Activated effector memory CD4-positive, alpha-beta T cell treated with anti-CD3 and anti-CD28 coated beads, Interleukin-2, amount 50 U/mL, for 16 hours (primary cell): Measurements from ENCODE around the gene NCKAP5.
"Not testable (repeated sequence)": the region's sequence is repeated elsewhere in the genome, so short reads cannot be mapped to it uniquely, and the experiment has no call there.

Source experiments
- DNase-seq: peaks from one replicate; pipeline ENCODE4 v3.0.0-alpha.2; 2020

The NCKAP5 gene

DNA sequence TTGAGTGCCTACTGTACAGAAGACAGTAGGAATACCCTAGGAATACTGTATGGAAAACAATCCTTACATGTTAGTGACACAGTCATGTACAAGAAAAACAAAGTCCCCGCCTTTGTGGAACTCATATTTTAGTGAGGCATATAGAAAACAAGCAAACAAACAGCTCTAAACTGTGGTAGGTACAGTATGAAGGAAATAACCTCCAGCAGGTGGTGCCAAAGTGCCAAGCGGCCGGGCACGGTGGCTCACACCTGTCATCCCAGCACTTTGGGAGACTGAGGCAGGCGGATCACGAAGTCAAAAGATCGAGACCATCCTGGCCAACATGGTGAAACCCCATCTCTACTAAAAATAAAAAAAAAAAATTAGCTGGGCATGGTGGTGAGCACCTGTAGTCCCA lies 48.6 kb downstream of the NCKAP5 start:
- not testable (repeated sequence) for DNase-seq

DNA sequence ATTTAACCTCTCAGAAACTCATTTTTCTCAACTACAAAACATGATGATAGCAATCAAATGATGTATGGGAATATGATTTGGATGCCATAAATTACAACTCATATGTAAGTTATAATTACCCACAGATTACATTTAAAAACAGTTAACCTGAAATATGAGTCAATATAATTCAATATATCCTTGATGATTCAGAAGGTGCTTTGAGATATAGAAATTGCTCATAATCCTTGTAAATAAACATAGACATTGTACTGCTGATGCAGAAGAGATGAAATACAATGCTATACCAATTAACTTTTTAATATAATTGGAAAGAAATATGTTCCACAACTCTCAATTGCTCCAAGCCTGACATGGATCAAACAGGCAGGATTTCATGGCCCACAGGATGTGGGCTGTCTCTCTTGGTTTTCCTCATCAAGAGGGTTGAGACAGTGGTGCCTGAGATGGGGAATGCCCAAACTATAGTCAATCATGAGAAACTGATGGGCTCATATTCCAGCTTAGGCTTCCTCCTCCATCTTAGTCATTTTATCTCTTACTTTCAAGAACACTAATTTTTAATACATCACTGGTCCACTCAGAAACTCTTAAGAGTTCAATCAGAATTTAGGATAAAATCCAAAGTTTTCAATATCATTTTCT lies 49.4 kb downstream of the NCKAP5 start:
- no peak for DNase-seq

DNA sequence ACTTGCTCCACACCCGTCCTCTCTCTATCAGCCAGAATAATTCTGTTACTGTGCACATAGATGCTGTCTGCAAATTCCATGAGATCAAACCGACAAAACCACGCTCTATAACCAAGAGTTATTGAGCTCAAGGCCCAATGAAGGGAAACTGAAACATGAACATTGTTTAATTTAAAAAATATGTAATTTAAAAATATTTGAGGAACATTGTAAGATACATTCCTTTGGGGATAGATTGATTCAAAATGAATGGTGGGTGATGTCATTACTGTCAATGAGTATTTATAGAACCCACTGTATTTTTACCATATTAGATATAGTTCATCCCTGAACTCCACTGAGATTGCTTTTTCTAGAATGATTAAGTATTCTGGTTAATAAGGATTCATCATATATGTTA lies 50.4 kb downstream of the NCKAP5 start:
- DNase-seq = no peak

DNA sequence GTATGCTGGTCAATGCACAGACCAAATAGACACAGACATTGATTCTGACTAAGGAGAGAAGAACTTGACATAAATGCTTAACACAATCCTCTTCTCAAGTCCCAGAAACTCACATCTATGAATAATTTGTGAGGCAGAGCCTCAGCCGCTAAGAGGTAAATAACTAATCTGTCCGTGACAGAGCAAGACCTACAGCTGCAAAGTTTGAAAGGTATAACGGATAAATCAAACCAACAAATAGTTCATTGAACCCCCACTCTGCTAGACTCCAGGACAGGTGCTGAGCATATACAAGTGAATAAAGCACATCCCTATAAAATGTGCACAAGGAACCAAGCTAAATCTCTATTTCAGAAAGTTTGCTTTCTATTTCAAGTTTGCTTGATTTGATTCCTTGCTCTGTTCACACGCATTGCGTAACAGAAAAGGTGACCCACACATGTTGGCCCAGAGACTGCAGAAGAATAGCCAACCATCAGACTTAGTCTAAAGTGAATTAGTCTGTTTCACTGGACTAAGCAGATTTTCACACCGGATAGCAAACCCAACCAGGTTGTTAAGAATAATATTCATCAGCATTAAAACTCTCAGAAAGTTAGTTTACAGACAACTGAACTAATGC lies 51.7 kb downstream of the NCKAP5 start:
- no peak for DNase-seq

DNA sequence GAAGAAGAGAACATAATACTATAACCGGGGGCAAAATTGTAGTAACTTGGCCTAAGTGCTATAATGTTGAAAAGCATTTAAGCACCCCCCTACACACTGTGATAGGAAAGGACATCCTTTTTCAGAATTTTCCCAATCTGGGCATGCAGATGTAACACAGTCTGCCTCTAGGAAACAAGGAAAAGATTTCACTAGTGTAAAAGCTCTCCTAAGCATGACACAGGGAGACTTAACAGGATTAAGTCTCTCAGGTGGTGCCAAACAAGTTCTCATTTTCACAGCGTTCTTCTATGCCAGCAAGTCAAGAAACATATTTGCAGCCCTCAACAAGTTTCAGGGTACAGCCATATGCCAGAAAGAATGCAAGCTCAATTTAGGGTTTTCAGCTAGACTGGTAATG lies 53.0 kb downstream of the NCKAP5 start:
- no peak for DNase-seq

DNA sequence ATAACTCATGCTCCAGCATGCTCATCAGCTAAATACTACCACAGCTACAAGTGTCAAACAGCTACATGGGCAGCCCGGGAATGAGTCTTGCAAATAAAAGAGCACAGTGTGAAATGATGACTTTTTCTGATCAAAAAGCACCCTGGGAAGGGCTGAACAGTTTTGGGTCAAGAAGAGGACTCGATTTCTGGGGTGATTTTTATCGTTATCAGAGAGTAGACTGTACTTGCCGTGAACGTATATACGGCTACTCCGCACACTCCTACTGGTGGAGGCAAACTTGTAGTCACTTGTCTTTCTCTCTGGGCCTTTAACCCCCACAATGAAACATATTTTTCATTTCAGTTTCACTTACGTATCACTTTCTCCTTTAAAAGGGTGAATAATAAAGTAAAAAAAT lies 54.4 kb downstream of the NCKAP5 start:
- no peak for DNase-seq

DNA sequence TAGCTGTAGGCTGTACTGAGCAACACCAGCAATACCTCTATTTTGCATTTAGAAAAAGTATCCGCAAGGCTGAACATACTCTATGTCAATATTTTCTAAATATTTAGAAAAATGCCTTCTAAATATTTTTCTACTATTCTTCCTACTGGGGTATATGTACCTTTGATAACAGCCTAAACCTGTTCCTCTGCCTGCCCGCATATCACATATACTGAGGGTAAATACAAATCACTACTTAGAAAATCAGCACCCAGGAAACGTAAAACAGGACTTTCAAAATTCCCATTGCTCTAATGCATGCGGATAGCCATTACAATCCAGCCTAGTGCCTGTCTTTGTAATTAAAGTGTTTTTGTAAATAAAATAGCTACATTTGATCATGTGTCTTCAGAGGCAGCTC lies 56.1 kb downstream of the NCKAP5 start:
- no peak for DNase-seq

DNA sequence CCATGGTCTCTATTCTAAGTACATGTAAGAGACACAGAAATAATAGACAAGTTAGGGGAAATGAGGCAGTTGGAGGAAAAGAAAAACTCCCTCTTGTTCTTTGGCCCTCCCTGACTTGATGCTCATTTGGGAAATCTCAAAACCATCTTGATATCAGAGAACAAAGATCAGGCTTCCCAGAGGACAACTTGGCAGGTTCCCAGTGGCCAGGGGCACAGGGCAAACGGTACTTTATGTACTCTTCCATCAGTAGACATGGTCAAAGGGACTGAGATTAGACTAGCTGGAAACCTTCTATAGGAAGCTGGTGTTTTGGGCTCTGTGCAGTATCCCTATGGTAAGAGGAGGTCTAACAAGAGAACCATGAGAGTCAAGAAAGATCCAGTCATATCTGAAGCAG lies 56.6 kb downstream of the NCKAP5 start:
- no peak for DNase-seq

DNA sequence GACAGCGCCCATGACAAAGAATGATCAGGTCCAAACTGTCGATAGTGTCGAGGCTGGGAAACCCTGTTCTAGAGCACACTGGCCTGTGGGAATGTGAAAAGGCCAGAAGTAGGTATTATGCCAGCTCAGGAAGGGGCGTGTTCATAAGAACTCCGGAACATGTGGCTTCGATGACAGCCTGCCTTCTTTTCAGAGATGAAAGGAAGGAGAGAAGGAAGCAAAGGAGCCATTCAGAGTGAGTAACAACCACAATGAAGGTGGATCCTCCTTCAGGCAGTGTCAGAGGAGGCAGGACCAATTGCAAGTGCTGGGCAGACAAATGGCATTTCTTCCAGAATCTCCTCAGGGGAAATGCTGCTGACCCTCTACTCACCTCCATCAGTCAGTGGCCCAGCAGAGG lies 58.5 kb downstream of the NCKAP5 start:
- DNase-seq = no peak

DNA sequence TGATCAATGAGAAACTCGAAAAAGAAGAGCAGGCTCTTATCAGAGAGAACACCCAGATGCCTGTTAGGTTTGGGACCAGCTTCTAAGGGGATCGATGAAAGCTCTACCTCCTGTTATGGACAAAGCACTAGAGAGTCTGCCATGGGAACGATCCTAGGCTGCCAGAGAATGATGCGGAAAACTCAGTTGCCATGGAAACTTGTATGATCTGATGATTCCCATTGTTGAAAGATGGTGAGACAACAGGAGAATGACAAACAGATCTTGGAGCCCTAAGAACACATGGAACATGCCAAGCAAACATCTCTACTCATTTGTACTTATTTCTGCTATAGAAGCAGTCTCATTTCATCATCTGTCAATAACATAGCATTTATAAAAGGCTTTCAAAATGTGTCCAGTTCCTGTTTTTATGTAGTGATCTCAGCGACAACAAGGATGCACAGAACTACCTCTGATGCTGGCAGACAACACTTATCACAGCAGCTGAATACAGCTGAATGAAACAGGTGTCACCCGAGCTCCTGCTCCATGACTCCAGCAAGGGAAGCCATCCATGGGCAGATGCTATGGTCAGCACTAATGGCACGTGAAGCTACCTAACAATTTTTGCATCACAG lies 59.6 kb downstream of the NCKAP5 start:
- DNase-seq = no peak

DNA sequence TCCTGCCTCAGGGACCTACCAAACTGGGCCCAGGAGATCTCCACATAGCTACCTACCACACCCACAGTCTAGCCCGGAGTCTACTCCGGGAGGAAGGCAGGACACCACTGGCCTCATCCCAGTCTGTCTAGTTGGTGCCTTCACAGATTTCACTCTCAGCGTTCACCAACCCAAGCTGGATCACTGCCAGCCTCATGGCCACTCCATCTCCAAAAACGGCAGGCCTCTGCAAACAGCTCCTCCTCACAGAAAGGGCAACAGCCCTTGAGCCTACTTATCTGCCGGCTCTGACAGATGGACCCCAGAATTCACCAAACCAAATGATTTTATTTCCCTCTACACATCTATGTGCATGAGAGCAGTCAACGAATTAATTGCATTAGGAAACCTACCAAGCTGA lies 61.3 kb downstream of the NCKAP5 start:
- no peak for DNase-seq

DNA sequence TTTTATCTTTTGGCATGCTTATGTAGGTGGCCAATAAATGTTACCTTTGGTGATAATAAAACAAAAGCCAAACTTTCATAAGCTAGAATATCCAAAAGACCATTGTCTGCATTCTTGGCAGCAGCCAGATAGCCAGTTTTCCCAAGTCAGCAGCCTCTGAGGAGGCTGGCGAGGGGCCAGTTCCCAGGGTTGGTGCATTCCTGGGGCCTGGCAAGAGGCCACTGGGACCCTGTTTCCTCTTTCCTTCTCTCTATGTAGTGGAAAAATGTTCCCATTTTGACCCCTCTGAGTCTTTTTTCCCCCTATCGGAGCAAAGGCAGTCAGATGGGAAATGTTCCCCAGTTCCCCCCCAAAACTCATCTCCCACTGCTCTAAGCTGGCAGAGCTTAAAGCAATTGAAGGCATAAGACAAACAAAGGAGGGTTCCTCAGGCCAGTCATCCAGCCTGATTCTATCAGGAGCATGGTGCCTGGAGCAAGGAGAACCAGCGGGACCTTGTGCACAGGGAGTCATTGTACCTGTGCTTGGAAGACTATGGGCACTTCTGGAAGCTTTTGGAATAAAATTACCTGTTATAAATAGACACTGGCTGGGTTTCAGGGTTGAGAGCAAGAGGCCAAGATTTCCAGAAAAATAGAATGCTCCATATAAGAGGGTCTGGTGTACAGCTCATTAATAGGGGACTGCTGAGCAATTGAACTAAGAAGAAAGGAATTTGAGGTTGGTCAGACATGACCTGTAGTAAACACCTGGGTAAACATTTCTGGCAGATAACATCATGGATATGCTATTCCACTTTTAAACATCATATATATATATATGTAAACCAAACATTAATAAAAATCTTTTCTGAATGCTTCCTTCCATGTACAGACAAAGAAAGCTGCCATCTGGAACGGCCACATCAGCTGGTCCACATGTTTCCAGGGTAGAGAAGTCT lies 63.4 kb downstream of the NCKAP5 start:
- no peak for DNase-seq

DNA sequence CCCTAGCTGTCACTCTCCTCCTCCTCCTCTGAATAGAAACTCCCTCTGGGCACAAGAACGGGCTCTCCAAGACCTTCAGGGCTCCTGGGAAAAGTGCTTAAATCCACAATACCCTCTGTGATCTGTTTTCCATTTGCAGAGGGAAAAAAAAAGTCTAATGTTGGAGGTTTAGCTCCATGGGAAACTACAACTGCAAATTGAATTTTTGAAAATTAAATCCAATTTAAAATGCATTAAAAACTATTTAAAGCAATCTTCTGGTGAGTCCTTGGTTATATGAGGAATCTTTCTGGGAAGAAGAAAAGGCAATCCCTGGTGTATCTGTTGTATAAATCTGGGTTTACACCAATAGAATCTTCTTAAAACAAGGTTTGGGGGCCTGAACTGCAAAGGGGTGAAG lies 64.3 kb downstream of the NCKAP5 start:
- no peak for DNase-seq

DNA sequence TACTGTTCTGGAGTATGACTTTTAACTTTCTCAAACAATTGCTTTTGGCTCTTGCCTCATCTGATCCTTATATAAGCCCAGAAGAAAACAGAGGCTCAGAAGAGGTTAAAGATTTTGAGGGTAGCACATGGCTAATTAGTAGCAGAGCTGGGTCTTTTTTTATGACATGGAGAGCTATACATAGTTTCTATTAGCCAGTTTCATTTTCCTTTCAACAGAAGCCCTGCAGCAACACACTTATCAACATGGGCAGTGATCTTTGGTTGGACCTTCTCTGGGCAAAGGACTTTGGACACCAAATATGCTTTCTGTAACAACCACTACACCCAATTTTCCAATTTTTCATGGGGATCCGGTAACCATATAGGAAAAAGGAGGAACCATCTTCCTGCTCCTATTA lies 64.9 kb downstream of the NCKAP5 start:
- DNase-seq = no peak

DNA sequence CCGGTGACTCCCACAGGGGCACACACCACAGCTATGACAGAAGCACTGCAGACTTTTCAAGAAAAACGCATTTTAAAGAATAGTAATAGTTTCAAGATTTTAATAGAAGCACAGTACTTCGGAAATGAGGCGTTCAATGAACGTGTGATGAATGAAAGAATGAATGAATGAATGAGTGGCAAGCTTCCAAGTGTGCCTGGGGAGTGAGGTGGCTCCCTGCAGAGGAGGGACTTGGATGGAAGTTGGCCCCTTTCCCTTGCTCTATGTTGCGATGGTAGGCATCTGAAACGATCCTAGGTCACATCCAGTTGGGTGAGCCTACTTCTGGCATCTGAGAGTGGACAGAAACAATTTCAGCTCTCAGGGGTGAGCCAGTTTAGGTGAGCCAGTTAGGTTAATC lies 65.6 kb downstream of the NCKAP5 start:
- no peak for DNase-seq

DNA sequence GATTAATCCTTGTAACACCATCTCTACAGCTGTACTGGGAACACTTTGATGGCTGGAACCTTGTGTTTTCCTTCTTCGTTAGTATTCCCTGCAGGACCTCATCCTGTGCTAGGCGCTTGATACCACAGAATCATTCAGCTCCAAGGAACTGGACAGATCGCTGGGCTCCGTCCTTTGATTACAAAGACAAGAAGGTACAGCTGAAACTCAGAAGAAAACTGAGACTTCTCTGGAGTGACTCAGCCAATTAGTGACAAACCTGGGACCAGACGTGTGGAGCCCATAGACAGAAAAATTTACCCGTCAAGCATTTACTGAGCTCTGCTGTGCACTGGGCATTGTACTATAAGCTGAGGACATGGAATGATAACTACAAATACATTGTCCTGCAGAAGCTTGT lies 67.3 kb downstream of the NCKAP5 start:
- DNase-seq = no peak

DNA sequence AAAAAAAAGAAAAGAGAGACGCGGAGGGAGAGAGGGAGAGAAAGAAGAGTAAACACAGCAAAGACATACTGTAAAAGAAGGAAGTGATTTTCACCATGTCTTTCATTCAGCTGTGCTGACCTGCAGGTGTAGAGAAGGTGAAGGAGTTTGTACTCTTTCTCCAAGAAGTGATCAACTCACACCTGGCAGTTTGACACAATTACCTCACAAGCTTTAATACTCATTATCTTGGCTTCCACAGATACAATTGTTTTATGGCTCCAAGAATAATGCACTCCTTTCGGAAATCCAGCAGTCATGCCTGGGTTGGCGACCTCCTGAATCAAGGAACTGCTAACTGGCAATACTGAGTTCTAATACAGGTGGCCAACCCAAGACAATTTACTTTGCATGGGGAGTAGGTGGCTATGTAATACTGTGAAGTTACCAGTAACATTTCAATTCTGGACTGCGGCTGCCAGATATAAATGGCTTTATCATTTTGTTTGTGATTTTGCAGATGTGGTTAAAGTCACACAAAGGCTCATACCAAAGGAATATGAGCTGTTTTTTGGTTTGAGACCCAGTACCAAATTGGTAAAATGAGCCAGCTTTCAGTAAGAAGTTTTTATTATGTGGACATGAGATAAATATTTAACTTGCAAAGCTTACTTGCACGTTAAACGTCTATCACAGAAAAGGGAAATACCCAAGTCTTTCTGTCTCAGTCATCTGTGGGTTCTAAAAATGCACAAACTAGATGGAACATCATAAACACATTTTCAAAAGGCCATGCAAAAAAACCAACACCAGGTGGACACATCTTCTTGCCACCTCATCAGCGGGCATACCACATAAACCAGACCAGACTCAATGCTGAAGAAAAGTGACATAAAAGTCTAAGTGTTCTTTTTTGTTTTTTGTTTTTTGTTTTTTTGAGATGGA lies 69.3 kb downstream of the NCKAP5 start:
- no peak for DNase-seq

DNA sequence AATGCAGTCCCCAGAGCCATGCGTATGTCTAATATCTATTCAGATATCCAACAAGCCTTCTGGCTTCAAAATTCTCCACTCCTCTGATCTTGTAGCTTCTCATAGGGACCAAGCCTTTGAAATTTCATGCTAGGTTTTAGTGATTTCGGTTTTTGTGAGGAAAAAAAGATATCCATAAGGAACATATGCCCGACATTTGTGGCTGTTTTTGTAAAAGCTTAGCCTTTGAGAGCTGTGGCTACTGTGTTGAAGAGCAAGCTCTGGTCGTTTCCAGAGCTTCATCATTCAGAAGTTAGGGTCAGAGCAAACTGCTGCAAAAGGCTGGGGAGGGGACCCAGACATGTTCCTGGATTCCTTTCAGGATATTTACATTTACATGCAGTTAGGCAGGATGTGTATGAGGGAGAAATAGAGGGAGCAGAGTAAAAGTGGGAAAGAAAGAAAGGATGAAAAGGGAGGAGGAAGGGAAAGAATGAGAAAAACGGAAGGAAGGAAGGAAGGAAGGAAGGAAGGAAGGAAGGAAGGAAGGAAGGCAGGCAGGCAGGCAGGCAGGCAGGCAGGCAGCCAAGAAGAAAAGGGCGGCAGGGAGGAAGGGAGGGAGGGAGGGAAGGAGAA lies 70.2 kb downstream of the NCKAP5 start:
- DNase-seq = no peak

DNA sequence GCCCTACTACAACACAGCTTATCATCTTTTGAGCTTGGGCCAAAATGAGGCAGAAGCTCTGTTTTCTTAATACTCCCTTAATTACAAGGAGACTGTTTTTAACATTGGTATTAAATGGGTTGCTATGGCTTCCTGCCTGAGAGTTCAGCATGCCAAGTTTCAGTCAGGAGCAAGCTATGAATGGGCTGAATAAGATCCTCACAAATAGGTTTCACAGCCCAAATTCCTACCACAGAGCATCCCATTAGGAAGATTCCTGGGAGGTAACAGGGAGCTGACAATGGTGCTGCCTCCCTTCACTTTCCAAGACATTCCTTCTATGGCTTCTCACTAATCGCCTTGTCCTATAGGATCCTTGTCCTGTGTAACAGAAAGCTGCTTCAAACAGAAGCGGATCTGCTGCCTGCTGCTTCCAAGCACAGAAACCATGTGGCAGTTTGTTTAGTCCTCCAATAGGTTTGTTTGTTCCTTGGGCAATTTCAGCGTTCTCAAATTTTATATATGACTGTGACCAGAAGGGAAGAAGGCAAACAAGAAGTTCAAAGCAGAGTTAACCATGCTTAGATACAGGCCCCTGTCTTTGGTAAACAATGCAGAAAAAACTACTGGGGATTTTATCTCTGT lies 70.9 kb downstream of the NCKAP5 start:
- no peak for DNase-seq

DNA sequence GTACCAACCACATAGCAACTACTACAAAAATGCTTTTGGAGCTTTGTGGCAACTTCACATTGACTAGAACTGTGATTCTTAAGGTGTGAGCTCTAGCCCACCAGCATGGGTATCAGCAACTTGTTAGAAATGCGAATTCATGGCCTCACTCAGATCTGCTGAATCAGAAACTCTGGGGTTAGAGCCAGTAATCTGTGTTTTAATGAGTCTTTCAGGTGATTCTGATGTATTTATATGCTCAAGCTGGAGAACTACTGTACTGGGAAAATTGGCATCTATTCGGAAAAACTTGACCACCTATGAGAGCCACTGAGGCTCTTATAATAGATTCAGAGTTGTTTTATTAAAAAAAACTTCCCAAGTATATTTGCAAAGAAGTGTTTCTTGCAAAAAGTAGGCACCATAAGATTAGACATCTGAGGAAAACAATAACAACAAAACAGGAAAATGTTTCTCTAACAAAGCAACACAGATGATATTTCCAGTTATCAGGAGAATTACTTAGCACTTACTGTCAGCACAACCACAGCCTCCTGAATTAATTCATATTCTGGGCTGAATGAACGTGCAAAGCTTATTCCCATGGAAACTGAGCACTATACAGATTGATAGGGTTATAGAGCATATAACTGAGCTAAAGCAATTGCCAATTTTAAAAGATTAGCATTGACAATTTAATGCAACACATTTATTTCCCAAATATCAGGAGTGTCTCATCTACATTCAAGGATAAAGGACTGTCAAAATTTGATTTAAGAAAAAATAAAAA lies 71.6 kb downstream of the NCKAP5 start:
- no peak for DNase-seq

DNA sequence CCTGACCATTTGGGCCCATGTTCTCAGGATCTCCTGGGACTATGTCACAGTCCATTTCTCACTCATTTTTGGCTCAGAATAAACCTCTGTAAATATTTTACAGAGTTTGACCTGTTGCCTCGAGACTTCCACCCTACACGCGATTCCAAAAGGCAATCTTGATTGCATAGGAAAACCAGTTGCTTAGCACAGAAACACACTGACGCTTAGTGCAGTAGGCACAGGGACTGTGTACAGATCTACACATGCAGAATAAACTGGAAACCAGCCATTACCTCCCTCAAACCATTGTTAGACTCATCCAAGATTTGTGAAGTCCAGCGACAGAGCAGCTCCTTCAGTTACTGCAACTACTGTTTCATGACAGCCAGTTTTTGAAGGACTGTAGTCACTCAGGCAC lies 73.0 kb downstream of the NCKAP5 start:
- DNase-seq = no peak
